HepG2 (cell line): Measurements from ENCODE around the gene SERPINB6. TPM values are rescaled to one million over a fixed set of nuclear protein-coding genes. Genes with fewer than 3 reads are reported as not detected.

Source experiments
- ATAC-seq: fragments of 200-7000 bp; cut with Tn5 transposase; 3 replicates; pipeline ENCODE4 v1.9.1; 2020; ENCODE audit warnings: mild to moderate bottlenecking, moderate library complexity
- BruUV-seq: library from RNA; stranded (reverse); fragments of 400-500 nt; replicated peaks from 2 replicates; lab custom pipeline; 2021; lab: Mats Ljungman, UMichigan
- CTCF ChIA-PET: fragments of 300-600 bp; formaldehyde crosslinking; extraction: SDS; loops from one replicate; lab custom pipeline; 2021; ENCODE audit warnings: low total read pairs, inconsistent platforms, low intra/inter-chr PET ratio; lab: Yijun Ruan, JAX
- POLR2A ChIA-PET: fragments of 350-600 bp; sonication (Branson Sonifier 250); formaldehyde crosslinking; loops from one replicate; lab custom pipeline; 2020; ENCODE audit warnings: antibody characterized with exemption, inconsistent platforms; lab: Yijun Ruan, JAX
- DNase-seq: peaks from one replicate; pipeline ENCODE4 v3.0.0-alpha.2; 2015; ENCODE audit warnings: low spot score
- FAIRE-seq: peaks from 3 replicates; lab custom pipeline; 2011; peaks lifted over from hg19 to GRCh38; lab: Jason Lieb, UNC
- H2AFZ ChIP-seq: one replicate; pipeline ENCODE4 v1.6.1; 2011; ENCODE audit warnings: low read length, inconsistent platforms
- H3K27ac ChIP-seq: fragments of 300-600 bp; 3 replicates; pipeline ENCODE4 v1.8.0; 2011; ENCODE audit warnings: mixed run types, mild to moderate bottlenecking, mixed read lengths, low read length, inconsistent platforms; ENCODE audit not compliant: insufficient read depth; ENCODE audit errors: extremely low read length
- H3K27me3 ChIP-seq, 2 experiments: fragments of 200-600 bp in 1 of 2; 2 replicates in 1 of 2; 3 replicates in 1 of 2; pipeline versions ENCODE4 v1.6.0 to v1.8.0; 2011; ENCODE audit warnings: low read length in 2 of 2, mild to moderate bottlenecking in 2 of 2, moderate library complexity in 2 of 2, inconsistent platforms in 1 of 2; ENCODE audit not compliant: insufficient read depth in 2 of 2, control insufficient read depth in 1 of 2
- H3K36me3 ChIP-seq, 2 experiments: fragments of 200-600 bp in 1 of 2; replicated peaks in 1 of 2; 2 replicates in 1 of 2; 3 replicates in 1 of 2; pipeline versions ENCODE4 v1.5.1 to v1.8.0; 2011; ENCODE audit warnings: low read length in 2 of 2, inconsistent platforms in 1 of 2; ENCODE audit not compliant: insufficient read depth in 2 of 2, control insufficient read depth in 1 of 2
- H3K4me1 ChIP-seq: 2 replicates; pipeline ENCODE4 v1.5.1; 2012; ENCODE audit warnings: low read length, inconsistent platforms; ENCODE audit not compliant: insufficient read depth
- H3K4me2 ChIP-seq: 2 replicates; pipeline ENCODE4 v1.6.0; 2011; ENCODE audit warnings: low read depth, low read length, inconsistent platforms
- H3K4me3 ChIP-seq, 3 experiments: fragments of 200-600 bp in 1 of 3; sonication (generic), shearing (Covaris generic) in 1 of 3; replicated peaks in 1 of 3; 2 replicates each; pipeline ENCODE4 v1.5.1; 2011 to 2016; ENCODE audit warnings: low read length in 3 of 3, inconsistent platforms in 2 of 3, low read depth in 2 of 3, mild to moderate bottlenecking in 2 of 3, control low read depth in 1 of 3, mixed read lengths in 1 of 3; ENCODE audit not compliant: insufficient read depth in 1 of 3
- H3K79me2 ChIP-seq: one replicate; pipeline ENCODE4 v1.6.1; 2011; ENCODE audit warnings: low read length, inconsistent platforms; ENCODE audit not compliant: insufficient read depth
- H3K9ac ChIP-seq: 2 replicates; pipeline ENCODE4 v1.6.0; 2011; ENCODE audit warnings: mild to moderate bottlenecking, low read depth, low read length, inconsistent platforms; ENCODE audit not compliant: insufficient read depth
- H3K9me3 ChIP-seq: 2 replicates; pipeline ENCODE4 v1.5.1; 2012; ENCODE audit warnings: mild to moderate bottlenecking, low read length
- H4K20me1 ChIP-seq: 2 replicates; pipeline ENCODE4 v1.6.0; 2011; ENCODE audit warnings: inconsistent platforms, mild to moderate bottlenecking, low read length, moderate library complexity; ENCODE audit not compliant: insufficient read depth
- FOSL2 ChIP-seq: sonication (generic); formaldehyde crosslinking; IDR thresholded peaks from 2 replicates; pipeline ENCODE4 v1.4.0; 2020; ENCODE audit warnings: missing genetic modification reagents
- KMT2B ChIP-seq: IDR thresholded peaks from 2 replicates; pipeline ENCODE4 v1.6.1; 2016; ENCODE audit warnings: missing genetic modification reagents, missing compliant biosample characterization
- MLXIP ChIP-seq: sonication (generic); formaldehyde crosslinking; IDR thresholded peaks from 2 replicates; pipeline ENCODE4 v1.9.0; 2021; ENCODE audit warnings: missing genetic modification reagents, borderline replicate concordance
- NFIB ChIP-seq: sonication (generic); formaldehyde crosslinking; IDR thresholded peaks from 2 replicates; pipeline ENCODE4 v1.9.0; 2021; ENCODE audit warnings: missing genetic modification reagents, mild to moderate bottlenecking, borderline replicate concordance
- ZNF382 ChIP-seq: sonication (generic); formaldehyde crosslinking; IDR thresholded peaks from 2 replicates; pipeline ENCODE4 v1.5.0; 2020; ENCODE audit warnings: missing genetic modification reagents, mild to moderate bottlenecking, borderline replicate concordance
- WGBS: methylation state at CpG from one replicate; pipeline ENCODE4 v1.1.6; 2017; ENCODE audit warnings: low lambda C conversion rate; 5-methylcytosine and 5-hydroxymethylcytosine counted together
- in situ Hi-C: cut with HindIII; loops from 2 replicates; pipeline ENCODE4 v1.10.0; 2017; ENCODE audit warnings: low pct_unique_long_range_greater_than_20kb; ENCODE audit not compliant: extremely low pct_ligation_motif_present
- intact Hi-C: fragments of 100-400 bp; cut with micrococcal nuclease; formaldehyde crosslinking; loops from one replicate; pipeline ENCODE4 v1.10.0; 2022; ENCODE audit not compliant: unreplicated experiment
- polyA plus RNA-seq, 8 experiments: library from polyadenylated mRNA; depleted of rRNA in 3 of 8; stranded (reverse) in 7 of 8; unstranded in 1 of 8; fragments of >200 nt; fragmentation: Illumina TruSeq in 4 of 8; extraction: Trizol in 4 of 8; gene quantifications; 2 replicates each; pipeline versions ENCODE4 v1.2.1 to v1.2.3, GENCODE V29; 2011 to 2016; ENCODE audit warnings: low read depth in 4 of 8, missing spikeins in 1 of 8, mixed read lengths in 1 of 8; ENCODE audit not compliant: insufficient read depth in 1 of 8
- total RNA-seq, 5 experiments: library from RNA; depleted of rRNA; stranded (reverse); fragments of >200 nt; fragmentation: Illumina TruSeq; extraction: Trizol; gene quantifications; 2 replicates each; pipeline ENCODE4 v1.2.3, GENCODE V29; 2016; ENCODE audit warnings: low read depth in 1 of 5

Gene SERPINB6
- total and polyA plus RNA-seq, 2 of the 13 experiments (the other 11 are each of a cell fraction or from before 2014, with no cell fraction given): 38.2 to 61.3 TPM

DNA sequence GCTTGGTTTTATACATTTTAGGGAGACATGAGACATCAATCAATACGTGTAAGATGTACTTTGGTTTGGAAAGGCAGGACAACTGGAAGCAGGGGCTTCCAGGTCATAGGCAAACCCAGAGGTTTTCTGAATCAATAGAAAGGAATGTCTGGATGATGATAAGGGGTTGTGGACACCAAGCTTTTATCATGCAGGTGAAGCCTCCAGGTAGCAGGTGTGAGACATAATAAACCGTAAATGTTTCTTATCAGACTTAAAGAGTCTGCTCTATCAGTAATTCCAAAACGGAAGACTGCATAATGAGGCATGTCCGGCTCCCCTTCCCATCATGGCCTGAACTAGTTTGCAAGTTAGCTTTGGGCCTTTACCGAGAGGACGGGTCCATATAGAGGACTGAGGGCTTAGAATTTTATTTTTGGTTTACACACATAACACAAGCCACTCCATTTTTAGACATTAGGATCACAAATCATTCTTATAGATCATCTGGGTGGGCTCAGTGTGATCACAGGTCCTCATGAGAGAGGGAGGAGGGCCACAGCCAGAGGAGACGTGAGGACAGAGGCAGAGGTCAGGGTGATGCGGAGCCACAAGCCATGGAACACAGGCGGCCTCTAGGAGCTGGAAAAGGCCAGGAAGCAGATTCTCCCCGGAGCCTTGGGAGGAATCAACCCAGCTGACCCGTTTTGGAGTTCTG is 57.6 kb downstream of the SERPINB6 start:
- ATAC-seq (no peak), DNase-seq (no peak), FAIRE-seq (no peak)
- no peak overlapping the region for H3K4me3 ChIP-seq
- ChIA-PET POLR2A (interaction anchor here (1.0 to 1.6 kb wide), 3 partner anchors 11 to 72 kb away, joined by 3 to 7 read pairs (median 6); partner anchors contain the start of genes SERPINB1 and SERPINB9), CTCF (interaction anchor here (3.7 kb wide), 1 partner anchor 68 kb away, joined by 39 read pairs; no protein-coding TSS in a partner anchor)
- 36% methylated on average over 10 of the region's 11 CpGs for WGBS
- intact Hi-C loops (no loop called here), in situ Hi-C loops (loop anchor here (5.0 kb wide), 2 partner anchors 71 to 121 kb away; partner anchors contain the start of gene SERPINB1)
- H2AFZ ChIP-seq: no peak overlapping the region
- no TSS peak for BruUV-seq
- H3K27me3 ChIP-seq: peaks cover 0 to 33% of the 10 kb centered on the region in 2 experiments; a peak in 4 of 5 replicates
- no peaks in the 10 kb centered on the region for H3K36me3 ChIP-seq
- H3K4me2 ChIP-seq: no peak overlapping the region
- H4K20me1 ChIP-seq: no peaks in the 10 kb centered on the region
- 0 out of 2 replicates have a peak, but pooled peaks have one; percentile 5 for TF ChIP-seq FOSL2 (CRISPR knock-in tag)
- TF ChIP-seq NFIB (CRISPR knock-in tag): no peak
- H3K79me2 ChIP-seq: no peaks in the 10 kb centered on the region
- no peaks in the 10 kb centered on the region for H3K9me3 ChIP-seq
- H3K9ac ChIP-seq: no peak overlapping the region
- H3K4me1 ChIP-seq: peaks cover 26% of the 10 kb centered on the region
- no peak overlapping the region for H3K27ac ChIP-seq

GRCh38 chr6:2911171-2911570 is 60.2 kb downstream of the SERPINB6 start:
- TF ChIP-seq KMT2B (no peak), MLXIP (no peak), ZNF382 (CRISPR knock-in tag) (no peak)
- no peaks in the 10 kb centered on the region for H3K79me2 ChIP-seq
- POLR2A ChIA-PET: interaction anchor here (0.7 to 1.2 kb wide), 5 partner anchors 8 to 70 kb away, joined by 3 to 9 read pairs (median 6); partner anchors contain the start of genes SERPINB1 and SERPINB9
- no peaks in the 10 kb centered on the region for H4K20me1 ChIP-seq
- FAIRE-seq (no peak), DNase-seq (no peak), ATAC-seq (no peak)
- in situ Hi-C loops (loop anchor here (5.0 kb wide), 2 partner anchors 69 to 119 kb away; partner anchors contain the start of gene SERPINB1), intact Hi-C loops (loop anchor here (1.0 to 2.0 kb wide), 4 partner anchors 34 to 120 kb away; no protein-coding TSS in a partner anchor)
- H3K36me3 ChIP-seq: no peaks in the 10 kb centered on the region
- H3K9ac ChIP-seq: no peak overlapping the region
- no peak overlapping the region for H2AFZ ChIP-seq
- no peak overlapping the region for H3K4me2 ChIP-seq
- no peak overlapping the region for H3K27ac ChIP-seq
- BruUV-seq: no TSS peak
- H3K4me3 ChIP-seq: no peak overlapping the region
- H3K9me3 ChIP-seq: no peaks in the 10 kb centered on the region
- WGBS: 28% methylated on average over 4 of the region's 4 CpGs
- peaks cover 0 to 20% of the 10 kb centered on the region in 2 experiments; a peak in 4 of 5 replicates for H3K27me3 ChIP-seq
- H3K4me1 ChIP-seq: peaks cover 35% of the 10 kb centered on the region
- CTCF ChIA-PET: interaction anchor here (1.1 to 3.7 kb wide), 4 partner anchors 21 to 120 kb away, joined by 3 to 39 read pairs (median 15); no protein-coding TSS in a partner anchor
